DMS79 (cell line): ENCODE results near the gene TRIM34.
"Not testable (repeated sequence)": the region's sequence is repeated elsewhere in the genome, so short reads cannot be mapped to it uniquely, and the experiment has no call there.

Experiments used
- DNase-seq: peaks from one replicate; lab custom pipeline; 2025; lab: John Stamatoyannopoulos, UW

TRIM34 gene

GRCh38 chr11:5620651-5621521 lies 3.9 kb upstream of the TRIM34 start:
- no peak for DNase-seq

- DNase-seq, result no peak
These were observed 3.2 kb upstream of the TRIM34 start for GRCh38 chr11:5621580-5621979.

GRCh38 chr11:5622802-5623201 lies 2.0 kb upstream of the TRIM34 start:
- DNase-seq, result no peak

GRCh38 chr11:5625281-5625680 lies 480 bp downstream of the TRIM34 start:
- DNase-seq, result no peak

- no peak for DNase-seq
These were observed 1.4 kb downstream of the TRIM34 start for GRCh38 chr11:5626196-5626595.

- no peak for DNase-seq
These were observed 6.6 kb downstream of the TRIM34 start for GRCh38 chr11:5631417-5631816.

- no peak for DNase-seq
These were observed 7.3 kb downstream of the TRIM34 start for GRCh38 chr11:5631969-5632635.

GRCh38 chr11:5639953-5640352 lies 15.2 kb downstream of the TRIM34 start:
- no peak for DNase-seq

- DNase-seq, result no peak
These were observed 18.8 kb downstream of the TRIM34 start for GRCh38 chr11:5643585-5643984.

GRCh38 chr11:5646139-5646538 lies 21.3 kb downstream of the TRIM34 start:
- no peak for DNase-seq

GRCh38 chr11:5655474-5655873 lies 30.7 kb downstream of the TRIM34 start:
- DNase-seq, result no peak

- DNase-seq, result not testable (repeated sequence)
These were observed 32.2 kb downstream of the TRIM34 start for GRCh38 chr11:5656956-5657355.

GRCh38 chr11:5658318-5658717 lies 33.5 kb downstream of the TRIM34 start:
- no peak for DNase-seq

- DNase-seq, result no peak
These were observed 38.7 kb downstream of the TRIM34 start for GRCh38 chr11:5663511-5663910.

GRCh38 chr11:5665051-5665570 lies 40.3 kb downstream of the TRIM34 start:
- DNase-seq, result no peak

GRCh38 chr11:5665746-5666401 lies 41.1 kb downstream of the TRIM34 start:
- no peak for DNase-seq

- no peak for DNase-seq
These were observed 41.6 kb downstream of the TRIM34 start for GRCh38 chr11:5666402-5666793.

- DNase-seq, result no peak
These were observed 47.0 kb downstream of the TRIM34 start for GRCh38 chr11:5671831-5672230.

GRCh38 chr11:5674391-5674790 lies 49.6 kb downstream of the TRIM34 start:
- DNase-seq, result no peak

- no peak for DNase-seq
These were observed 55.0 kb downstream of the TRIM34 start for GRCh38 chr11:5679811-5680210.

GRCh38 chr11:5682890-5683441 lies 58.2 kb downstream of the TRIM34 start:
- not testable (repeated sequence) for DNase-seq

GRCh38 chr11:5683620-5684019 lies 58.8 kb downstream of the TRIM34 start:
- DNase-seq, result not testable (repeated sequence)
